Mesodermal cell (in vitro differentiated cells): Measurements from ENCODE around the gene UGT1A5.
"Not testable (repeated sequence)": the region's sequence is repeated elsewhere in the genome, so short reads cannot be mapped to it uniquely, and the experiment has no call there.

Experiments
- H3K27ac ChIP-seq: 2 replicates; pipeline ENCODE4 v1.7.0; 2013; ENCODE audit warnings: mild to moderate bottlenecking, low read depth, low read length, moderate library complexity; ENCODE audit not compliant: severe bottlenecking
- H3K36me3 ChIP-seq: 2 replicates; pipeline ENCODE4 v1.7.1; 2013; ENCODE audit warnings: mild to moderate bottlenecking, low read length, moderate library complexity; ENCODE audit not compliant: control insufficient read depth, insufficient read depth
- H3K4me1 ChIP-seq: one replicate; pipeline ENCODE4 v1.7.1; 2013; ENCODE audit warnings: mild to moderate bottlenecking, low read length; ENCODE audit not compliant: insufficient read depth, control insufficient read depth, poor library complexity, severe bottlenecking
- H3K4me3 ChIP-seq: 2 replicates; pipeline ENCODE4 v1.7.0; 2013; ENCODE audit warnings: low read length, control low read depth, mild to moderate bottlenecking; ENCODE audit not compliant: insufficient read depth, poor library complexity, severe bottlenecking; ENCODE audit errors: extremely low read depth
- H3K9me3 ChIP-seq: 2 replicates; pipeline ENCODE4 v1.7.1; 2013; ENCODE audit warnings: mild to moderate bottlenecking, low read length, moderate library complexity; ENCODE audit not compliant: control insufficient read depth
- WGBS, 2 experiments: methylation state at CpG; one replicate each; pipeline ENCODE4 v1.1.5; 2013; ENCODE audit warnings: missing lambda C conversion rate in 2 of 2; ENCODE audit not compliant: insufficient coverage in 2 of 2; 5-methylcytosine and 5-hydroxymethylcytosine counted together

Gene UGT1A5

GRCh38 chr2:233746475-233747282 is 34.0 kb downstream of the UGT1A5 start:
- 83 to 89% methylated on average over 9 of the region's 10 CpGs for WGBS, 2 experiments
- Histone ChIP-seq H3K27ac (no peak overlapping the region), H3K4me3 (no peak overlapping the region), H3K9me3 (peaks cover 12% of the 10 kb centered on the region), H3K36me3 (no peaks in the 10 kb centered on the region), H3K4me1 (no peaks in the 10 kb centered on the region)

GRCh38 chr2:233747283-233747544 is 34.5 kb downstream of the UGT1A5 start:
- 96 to 100% methylated on average over 4 of the region's 6 CpGs for WGBS, 2 experiments
- H3K4me1 ChIP-seq: no peaks in the 10 kb centered on the region
- H3K4me3 ChIP-seq: no peak overlapping the region
- peaks cover 15% of the 10 kb centered on the region for H3K9me3 ChIP-seq
- no peak overlapping the region for H3K27ac ChIP-seq
- no peaks in the 10 kb centered on the region for H3K36me3 ChIP-seq

GRCh38 chr2:233750689-233751088 is 38.0 kb downstream of the UGT1A5 start:
- WGBS, 2 experiments: 85 to 100% methylated on average over 1 to 2 of the region's 2 CpGs
- peaks cover 22% of the 10 kb centered on the region for H3K9me3 ChIP-seq
- not testable (repeated sequence) for H3K4me3 ChIP-seq, H3K4me1 ChIP-seq, H3K36me3 ChIP-seq, H3K27ac ChIP-seq

GRCh38 chr2:233751212-233752009 is 38.7 kb downstream of the UGT1A5 start:
- H3K36me3 ChIP-seq, H3K4me3 ChIP-seq, H3K4me1 ChIP-seq, H3K27ac ChIP-seq: not testable (repeated sequence)
- WGBS, 2 experiments: 83% methylated on average over 1 of the region's 2 CpGs; no CpG with 5 or more reads in 1 of the 2 experiments
- H3K9me3 ChIP-seq: peaks cover 22% of the 10 kb centered on the region

GRCh38 chr2:233754872-233755611 is 42.3 kb downstream of the UGT1A5 start:
- 93 to 94% methylated on average over 38 of the region's 44 CpGs for WGBS, 2 experiments
- Histone ChIP-seq H3K36me3 (no peaks in the 10 kb centered on the region), H3K4me3 (no peak overlapping the region), H3K4me1 (peaks cover 3% of the 10 kb centered on the region), H3K9me3 (peaks cover 22% of the 10 kb centered on the region), H3K27ac (no peak overlapping the region)

- H3K27ac ChIP-seq: no peak overlapping the region
- whole genome bisulfite sequencing, 2 experiments: 60 to 89% methylated on average over 1 to 3 of the region's 7 CpGs
- H3K36me3 ChIP-seq: no peaks in the 10 kb centered on the region
- H3K4me1 ChIP-seq: peaks cover 3% of the 10 kb centered on the region
- H3K9me3 ChIP-seq: peaks cover 12% of the 10 kb centered on the region
- H3K4me3 ChIP-seq: no peak overlapping the region
Measured at GRCh38 chr2:233756429-233757081, 43.8 kb downstream of the UGT1A5 start.

- peaks cover 6% of the 10 kb centered on the region for H3K9me3 ChIP-seq
- H3K36me3 ChIP-seq: no peaks in the 10 kb centered on the region
- no peak overlapping the region for H3K27ac ChIP-seq
- no peak overlapping the region for H3K4me3 ChIP-seq
- H3K4me1 ChIP-seq: peaks cover 3% of the 10 kb centered on the region
Measured at GRCh38 chr2:233758141-233758540, 45.4 kb downstream of the UGT1A5 start.

- Histone ChIP-seq H3K36me3 (no peaks in the 10 kb centered on the region), H3K27ac (no peak overlapping the region), H3K9me3 (peaks cover 6% of the 10 kb centered on the region), H3K4me1 (peaks cover 3% of the 10 kb centered on the region), H3K4me3 (no peak overlapping the region)
- WGBS, 2 experiments: 88 to 93% methylated on average over 2 of the region's 2 CpGs
Measured at GRCh38 chr2:233758849-233759248, 46.1 kb downstream of the UGT1A5 start.

GRCh38 chr2:233760043-233760442 is 47.3 kb downstream of the UGT1A5 start, which contains the start of gene UGT1A1:
UGT1A1 (plus strand) TSS chr2:233760270; CDS start chr2:233760288, 18 bp downstream.
- Histone ChIP-seq H3K9me3 (peaks cover 2% of the 10 kb centered on the region), H3K4me1 (peaks cover 3% of the 10 kb centered on the region), H3K36me3 (no peaks in the 10 kb centered on the region), H3K27ac (no peak within 1 kb of the TSS), H3K4me3 (no peak within 1 kb of the TSS)
- 95 to 98% methylated on average over 4 of the region's 6 CpGs for WGBS, 2 experiments

- no peaks in the 10 kb centered on the region for H3K36me3 ChIP-seq
- H3K27ac ChIP-seq: no peak overlapping the region
- H3K4me3 ChIP-seq: no peak overlapping the region
- peaks cover 3% of the 10 kb centered on the region for H3K4me1 ChIP-seq
- WGBS, 2 experiments: 84% methylated on average over 3 of the region's 4 CpGs; no CpG with 5 or more reads in 1 of the 2 experiments
- no peaks in the 10 kb centered on the region for H3K9me3 ChIP-seq
Measured at GRCh38 chr2:233761040-233761769, 48.5 kb downstream of the UGT1A5 start.
